HuH-7 (cell line): ENCODE measurements around the gene GABPA.

ENCODE experiments used
- DNase-seq: peaks from one replicate; pipeline ENCODE4 v3.0.0; 2011; ENCODE audit warnings: low spot score

The GABPA gene

GRCh38 chr21:25811186-25811585, 76.4 kb downstream of the GABPA start:
- DNase-seq: no peak

DNA sequence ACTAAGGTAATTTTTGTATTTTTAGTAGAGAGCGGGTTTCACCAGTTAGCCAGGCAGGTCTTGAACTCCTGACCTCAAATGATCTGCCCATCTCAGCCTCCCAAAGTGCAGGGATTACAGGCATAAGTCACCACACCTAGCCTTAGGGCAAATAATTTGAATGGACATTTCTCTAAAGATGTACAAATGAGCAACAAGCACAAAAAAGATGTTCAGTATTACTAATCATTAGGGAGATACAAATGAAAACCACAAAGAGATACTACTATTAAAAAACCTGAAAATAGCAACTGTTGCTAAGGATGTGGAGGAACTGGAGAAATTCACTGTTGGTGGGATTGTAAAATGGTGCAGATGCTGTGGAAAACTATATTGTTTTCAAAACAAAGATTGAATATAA, 79.1 kb downstream of the GABPA start:
- DNase-seq: no peak

GRCh38 chr21:25818121-25818520, 83.3 kb downstream of the GABPA start:
- no peak for DNase-seq

GRCh38 chr21:25818551-25818950, 83.8 kb downstream of the GABPA start:
- no peak for DNase-seq
